Islet of Langerhans (tissue), 1 donor: ENCODE results near the gene KLF7.
A peak's percentile ranks its signal among the peaks of the same experiment; 100 is the strongest.
"Not testable (repeated sequence)": the region's sequence is repeated elsewhere in the genome, so short reads cannot be mapped to it uniquely, and the experiment has no call there.

Source experiments
- FAIRE-seq: peaks from one replicate; lab custom pipeline; 2011; peaks lifted over from hg19 to GRCh38; lab: Jason Lieb, UNC

Gene KLF7

GRCh38 chr2:207055257-207055656, 110.5 kb downstream of the KLF7 start:
- no peak for FAIRE-seq

DNA sequence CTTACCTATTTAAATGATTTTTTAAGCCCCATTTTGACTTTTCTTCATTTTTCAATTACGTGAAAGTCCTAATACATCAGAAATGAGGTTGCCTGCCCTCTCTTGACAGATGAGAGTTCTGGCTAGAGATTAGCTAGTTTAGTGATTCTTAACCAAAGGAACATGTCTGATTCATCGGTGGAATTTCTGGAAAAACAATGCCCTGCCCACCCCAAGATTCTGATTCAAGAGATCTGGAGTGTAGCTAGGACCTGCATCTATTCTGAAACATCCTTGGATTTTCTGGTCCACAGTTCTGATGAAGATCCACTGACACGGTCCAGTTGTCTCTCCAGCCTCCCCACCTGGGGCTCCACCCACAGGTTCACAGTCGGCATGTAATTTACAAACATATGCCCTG, 111.2 kb downstream of the KLF7 start:
- no peak for FAIRE-seq

DNA sequence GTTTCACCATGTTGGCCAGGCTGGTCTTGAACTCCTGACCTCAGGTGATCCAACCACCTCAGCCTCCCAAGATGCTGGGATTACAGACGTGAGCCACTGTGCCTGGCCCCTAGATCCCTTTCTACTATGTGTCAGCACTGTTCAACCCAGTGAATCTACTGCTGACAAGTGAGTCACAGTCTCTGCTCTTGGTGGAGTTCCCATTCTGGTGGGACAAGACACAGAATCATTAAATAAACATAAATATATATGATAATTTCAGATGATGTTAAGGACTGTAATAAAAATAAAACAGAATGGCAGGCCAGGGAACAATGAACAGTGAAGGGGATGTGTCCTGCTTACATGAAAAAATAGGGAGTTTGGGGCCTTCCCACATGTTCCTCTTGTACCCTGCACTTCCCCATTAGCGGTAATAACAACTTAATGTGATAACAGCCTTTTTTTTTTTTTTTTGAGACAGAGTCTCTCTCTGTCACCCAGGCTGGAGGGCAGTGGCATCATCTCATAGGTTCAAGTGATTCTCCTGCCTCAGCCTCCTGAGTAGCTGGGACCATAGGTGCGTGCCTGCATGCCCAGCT, 114.3 kb downstream of the KLF7 start:
- FAIRE-seq: no peak

DNA sequence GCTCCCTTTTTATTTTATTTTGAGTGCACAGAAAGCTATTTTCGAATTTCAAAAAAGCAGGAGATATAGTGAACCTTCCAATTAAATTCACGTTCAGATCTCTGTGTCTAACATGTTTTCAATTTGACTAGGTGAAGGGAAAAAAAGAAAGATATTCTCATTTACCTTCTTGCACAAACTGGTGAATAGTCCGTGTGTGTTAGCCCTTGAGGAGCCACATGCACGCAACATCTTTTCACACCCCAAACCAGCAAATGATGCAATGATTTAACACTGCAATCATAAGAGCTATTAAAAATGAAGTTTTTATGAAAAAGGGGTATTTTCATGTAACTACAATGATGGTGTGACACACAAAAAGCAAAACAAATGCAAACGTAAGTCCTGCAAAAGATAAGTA, 116.6 kb downstream of the KLF7 start:
- FAIRE-seq: no peak

DNA sequence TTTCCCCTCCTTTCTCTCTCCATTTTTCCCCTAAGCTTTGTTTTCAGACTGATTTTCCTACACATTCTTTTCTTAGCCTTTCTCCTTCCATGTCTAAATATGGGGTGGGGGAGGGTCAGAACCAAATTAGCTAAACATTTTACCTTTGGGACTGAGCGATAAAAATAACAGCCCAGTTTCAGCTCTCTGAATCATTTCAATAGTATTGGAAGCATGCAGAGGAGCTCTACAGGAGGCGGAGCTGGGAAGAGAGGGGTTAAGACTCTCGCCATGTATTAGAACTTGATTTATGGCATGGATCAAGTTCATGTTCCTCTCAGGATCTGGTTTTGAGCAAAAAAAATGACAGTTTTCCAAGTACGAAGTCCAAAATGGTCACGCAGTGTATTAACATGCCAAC, 117.3 kb downstream of the KLF7 start:
- FAIRE-seq: no peak

DNA sequence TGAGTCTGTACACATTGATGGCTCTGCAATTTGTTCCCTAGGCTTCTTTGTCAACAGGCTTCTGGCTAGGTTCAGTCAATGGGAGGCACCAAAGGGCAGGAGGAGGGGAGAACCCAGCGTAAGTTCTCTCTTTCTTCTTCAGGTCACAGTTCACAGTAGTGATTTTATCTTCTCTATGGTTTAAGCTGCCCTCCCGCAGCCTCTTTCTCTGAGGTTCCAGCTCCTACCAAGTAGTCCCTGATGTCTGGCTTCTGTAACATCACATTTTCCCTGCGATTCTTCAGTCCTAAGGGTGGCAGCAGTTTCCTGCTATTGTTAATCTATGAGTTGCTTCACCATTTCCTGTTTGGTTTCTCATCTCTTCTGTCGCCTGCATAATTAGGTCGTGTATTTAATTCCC, 119.0 kb downstream of the KLF7 start:
- FAIRE-seq: peak; percentile 41

DNA sequence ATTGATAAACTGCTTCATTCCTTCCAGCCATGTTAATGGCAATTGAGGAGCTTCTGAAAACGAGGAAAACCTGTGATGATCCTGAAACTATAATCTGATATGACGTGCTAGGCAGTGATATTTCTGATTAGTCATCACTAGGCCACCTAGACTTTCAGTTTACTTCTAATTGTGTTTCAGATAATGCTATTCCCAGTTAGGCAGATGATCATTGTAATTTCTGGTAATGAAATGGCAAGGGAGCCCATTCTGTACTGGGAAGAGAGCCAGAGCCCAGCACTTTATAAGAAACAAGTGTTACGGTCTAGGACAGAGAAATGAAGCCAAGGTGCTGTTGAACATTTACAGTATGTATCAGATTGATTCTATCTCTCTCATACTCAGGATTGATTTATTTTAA, 120.2 kb downstream of the KLF7 start:
- no peak for FAIRE-seq

DNA sequence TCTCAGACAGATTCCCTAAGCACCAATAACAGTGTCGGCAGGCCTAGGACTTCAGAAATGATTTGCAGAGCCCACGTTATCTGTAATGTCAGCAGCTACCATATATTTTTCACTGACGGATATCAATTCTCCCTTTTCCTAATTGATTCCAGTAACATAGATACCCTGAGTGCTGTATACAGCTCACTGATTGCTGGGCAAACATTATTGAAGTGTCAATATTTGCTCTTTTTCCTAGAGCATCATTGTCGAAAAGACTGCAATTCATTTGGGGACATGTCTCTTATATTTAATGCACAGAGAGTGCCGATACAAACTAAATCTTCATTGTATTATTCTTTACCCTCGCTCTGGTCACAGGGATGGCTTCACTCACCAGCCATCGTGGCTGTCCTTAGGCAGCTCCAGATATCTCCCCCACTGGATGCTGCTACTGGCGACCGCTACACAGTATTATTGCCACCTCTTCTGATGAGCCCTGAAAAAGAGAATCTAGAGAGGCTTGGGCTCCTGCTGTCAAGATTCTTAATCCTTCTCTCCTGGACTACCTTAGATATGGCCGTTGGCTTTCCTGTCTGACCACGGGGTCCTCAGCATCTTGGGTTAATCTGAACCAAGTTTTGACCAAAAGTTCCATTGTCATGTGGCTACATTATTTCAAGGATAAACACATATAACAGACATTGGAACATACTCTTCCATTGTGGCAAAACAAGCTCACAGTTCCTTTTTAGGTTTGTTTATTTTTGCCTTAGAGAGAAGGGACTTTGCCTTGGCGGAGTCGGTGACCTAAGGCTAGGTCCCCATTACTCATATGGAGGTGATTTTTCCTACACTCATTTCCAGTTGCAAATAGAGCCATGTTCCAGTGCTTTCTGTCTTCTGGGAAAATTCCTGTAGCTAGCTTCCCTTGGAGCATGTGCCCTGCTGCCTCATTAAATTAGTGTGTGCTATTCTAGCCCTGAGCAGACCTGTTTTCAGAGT, 121.1 kb downstream of the KLF7 start:
- no peak for FAIRE-seq

DNA sequence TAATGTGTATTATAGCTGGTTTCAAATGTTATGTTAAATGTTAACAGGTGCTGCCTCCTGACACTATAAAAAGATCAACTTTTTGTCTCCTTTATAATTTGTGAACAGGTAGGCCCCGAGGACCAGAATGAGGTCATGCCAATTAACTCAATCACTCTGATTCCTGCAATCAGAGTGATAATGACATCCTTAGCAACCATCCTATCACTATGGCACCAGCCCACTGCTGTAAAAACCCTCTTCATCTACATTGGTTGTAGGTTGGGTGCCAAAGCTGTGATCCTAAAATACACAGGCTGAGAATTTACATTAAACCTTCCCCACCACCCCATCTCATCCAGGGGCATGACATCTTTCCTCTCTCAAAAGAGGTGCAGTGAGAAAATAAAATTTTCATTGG, 122.9 kb downstream of the KLF7 start:
- FAIRE-seq: no peak

DNA sequence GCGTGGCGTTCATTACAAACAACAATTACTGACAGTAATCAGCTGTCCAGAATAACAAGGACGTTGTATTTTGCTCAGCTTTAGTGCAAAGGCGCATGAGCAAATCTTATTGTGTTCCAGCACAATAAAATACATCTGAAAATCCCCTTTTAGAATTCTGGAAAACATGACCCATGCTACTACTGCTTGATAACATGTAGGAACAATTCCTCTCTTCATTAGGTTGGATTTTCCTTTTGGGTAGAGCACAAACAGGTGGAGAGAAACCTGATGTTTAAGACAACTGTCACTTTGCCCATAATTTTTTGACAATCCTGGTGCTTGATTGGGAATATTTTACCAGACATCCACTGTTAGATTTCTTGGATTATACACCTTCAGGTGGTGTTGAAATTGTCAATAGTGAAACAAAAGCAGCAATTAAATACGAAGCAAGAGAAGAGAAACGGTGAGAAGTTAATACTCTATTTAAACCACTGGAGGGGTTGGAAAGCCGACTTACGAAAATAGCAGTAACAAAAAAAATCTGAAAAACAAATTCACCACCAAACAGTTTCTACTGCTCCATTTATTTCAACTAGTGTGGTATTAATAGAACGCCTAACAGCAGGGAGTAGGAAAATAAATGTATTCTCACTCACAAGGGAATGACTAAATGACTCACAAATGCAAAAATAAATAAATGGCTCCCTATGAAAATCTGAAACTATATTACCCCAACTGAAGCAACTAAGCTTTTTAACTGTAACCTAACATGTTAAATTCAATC, 123.8 kb downstream of the KLF7 start:
- no peak for FAIRE-seq

DNA sequence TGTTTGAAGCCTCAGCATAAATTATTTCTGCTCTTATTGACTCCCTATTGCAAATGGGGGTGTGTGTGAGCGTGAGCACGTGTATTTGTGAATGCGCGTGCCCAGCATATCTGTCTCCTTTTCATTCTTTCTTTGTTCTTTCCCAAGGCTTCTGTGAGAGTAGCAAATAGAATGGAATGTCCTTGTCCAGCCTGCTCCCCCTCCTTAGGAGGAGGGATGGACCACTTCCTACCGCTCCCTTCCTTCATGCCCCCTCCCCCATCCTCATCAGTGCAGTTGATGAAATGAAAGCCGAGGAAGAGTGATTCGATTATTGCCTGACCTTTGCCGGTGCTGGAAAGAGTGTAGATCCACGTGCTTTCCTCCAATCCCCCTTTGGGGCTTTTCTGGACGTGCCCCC, 124.5 kb downstream of the KLF7 start:
- FAIRE-seq: no peak

DNA sequence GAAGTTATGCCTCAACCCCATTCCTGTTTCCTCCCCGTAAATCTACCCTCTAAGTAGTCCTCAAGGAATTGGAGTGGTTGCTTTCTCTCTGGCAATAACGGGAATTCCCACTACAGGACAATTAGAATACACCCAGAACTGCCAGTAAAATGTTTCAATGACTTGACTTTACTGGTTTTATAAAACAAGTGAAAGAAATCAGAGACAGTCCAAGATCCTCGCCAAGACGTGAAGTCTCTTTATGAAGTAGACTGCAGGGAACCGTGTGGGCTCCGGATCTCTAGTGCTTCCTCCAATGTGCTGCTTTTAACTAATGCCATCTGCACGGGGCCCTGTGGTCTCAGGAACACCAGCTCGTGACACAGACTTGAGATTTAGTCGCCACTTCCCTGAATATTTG, 125.1 kb downstream of the KLF7 start:
- FAIRE-seq: no peak

- FAIRE-seq: no peak
These were observed 126.5 kb downstream of the KLF7 start for GRCh38 chr2:207039225-207039624.

DNA sequence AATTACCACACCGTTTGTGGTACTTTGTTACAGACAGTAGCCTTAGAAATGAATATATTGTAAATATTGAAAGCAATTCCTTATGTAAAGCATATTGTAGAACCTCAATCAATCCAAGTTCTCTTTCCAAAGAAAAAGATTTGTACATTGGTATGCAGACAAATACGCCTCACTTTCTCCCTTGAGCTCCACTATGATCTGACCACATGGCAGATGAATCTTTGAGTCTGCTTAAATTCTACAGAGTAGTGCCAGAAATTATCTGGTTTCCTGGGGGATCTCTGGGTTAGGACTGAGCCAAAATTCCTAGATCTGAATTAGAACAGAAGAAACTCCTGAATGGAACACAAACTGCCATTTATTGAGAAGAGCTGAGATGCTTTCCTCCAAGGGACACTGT, 127.4 kb downstream of the KLF7 start:
- no peak for FAIRE-seq

DNA sequence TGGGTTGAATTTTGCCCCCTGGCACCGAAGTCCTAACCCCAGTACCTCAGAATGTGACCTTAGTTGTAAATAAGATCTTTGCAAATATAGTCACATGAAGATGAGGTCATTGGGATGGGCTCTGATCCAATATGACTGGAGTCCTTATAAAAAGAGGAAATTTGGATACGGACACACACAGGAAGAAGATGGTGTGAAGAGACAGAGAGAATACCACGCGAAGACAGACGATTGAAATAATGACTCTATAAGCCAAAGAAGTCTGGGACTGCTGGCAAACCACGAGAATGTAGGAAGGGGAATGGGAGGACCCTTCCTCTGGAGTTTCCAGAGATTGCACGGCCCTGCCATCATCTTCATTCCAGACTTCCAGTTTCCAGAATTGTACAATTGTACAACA, 127.9 kb downstream of the KLF7 start:
- no peak for FAIRE-seq

- not testable (repeated sequence) for FAIRE-seq
These were observed 128.7 kb downstream of the KLF7 start for GRCh38 chr2:207037023-207037422.

DNA sequence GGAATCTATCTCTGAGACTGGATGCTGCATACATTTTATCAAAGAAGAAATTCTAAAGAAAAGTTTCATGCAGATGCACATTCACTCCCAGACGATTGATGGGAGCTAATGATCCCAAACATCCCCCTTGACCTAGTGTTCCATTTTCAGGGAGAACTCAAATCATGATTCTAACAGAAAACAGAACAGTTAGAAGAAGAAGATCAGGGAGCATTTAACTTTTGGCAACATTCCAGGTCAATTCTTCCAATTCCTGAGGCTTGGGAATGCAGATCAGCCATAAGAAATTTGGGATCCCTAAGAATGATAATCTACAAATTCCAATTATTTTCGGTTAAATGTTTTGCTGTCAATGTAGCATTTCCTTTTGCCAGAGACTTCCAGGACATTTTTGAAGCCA, 129.9 kb downstream of the KLF7 start:
- no peak for FAIRE-seq

DNA sequence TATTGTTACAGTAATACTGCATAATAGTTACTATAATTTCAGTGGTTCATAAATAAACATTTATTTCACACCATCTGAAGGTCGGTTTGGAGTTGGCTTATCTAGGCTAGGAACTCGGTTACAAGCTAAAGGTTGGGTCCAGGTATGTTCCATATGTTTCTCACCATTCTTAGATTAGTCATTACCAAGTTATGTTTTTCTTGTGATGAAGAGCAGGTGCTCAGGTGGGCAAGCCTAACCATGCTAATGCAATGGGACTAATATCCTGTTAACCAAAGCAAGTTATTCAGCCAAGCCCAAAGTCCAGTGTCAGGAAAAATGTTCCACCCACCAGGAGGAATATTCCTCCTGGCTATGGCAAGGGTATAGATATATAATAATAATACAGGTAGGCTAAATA, 133.3 kb downstream of the KLF7 start:
- no peak for FAIRE-seq
